Activated CD8-positive, alpha-beta memory T cell treated with anti-CD3 and anti-CD28 coated beads for 4 hours (primary cell): ENCODE results near the gene UBE2Q2.
"Not testable (repeated sequence)": the region's sequence is repeated elsewhere in the genome, so short reads cannot be mapped to it uniquely, and the experiment has no call there.

Experiments used
- DNase-seq, 2 donors: peaks; one replicate each; pipeline ENCODE4 v3.0.0-alpha.2; 2020; ENCODE audit warnings: low read depth in 2 of 2

UBE2Q2 gene

DNA sequence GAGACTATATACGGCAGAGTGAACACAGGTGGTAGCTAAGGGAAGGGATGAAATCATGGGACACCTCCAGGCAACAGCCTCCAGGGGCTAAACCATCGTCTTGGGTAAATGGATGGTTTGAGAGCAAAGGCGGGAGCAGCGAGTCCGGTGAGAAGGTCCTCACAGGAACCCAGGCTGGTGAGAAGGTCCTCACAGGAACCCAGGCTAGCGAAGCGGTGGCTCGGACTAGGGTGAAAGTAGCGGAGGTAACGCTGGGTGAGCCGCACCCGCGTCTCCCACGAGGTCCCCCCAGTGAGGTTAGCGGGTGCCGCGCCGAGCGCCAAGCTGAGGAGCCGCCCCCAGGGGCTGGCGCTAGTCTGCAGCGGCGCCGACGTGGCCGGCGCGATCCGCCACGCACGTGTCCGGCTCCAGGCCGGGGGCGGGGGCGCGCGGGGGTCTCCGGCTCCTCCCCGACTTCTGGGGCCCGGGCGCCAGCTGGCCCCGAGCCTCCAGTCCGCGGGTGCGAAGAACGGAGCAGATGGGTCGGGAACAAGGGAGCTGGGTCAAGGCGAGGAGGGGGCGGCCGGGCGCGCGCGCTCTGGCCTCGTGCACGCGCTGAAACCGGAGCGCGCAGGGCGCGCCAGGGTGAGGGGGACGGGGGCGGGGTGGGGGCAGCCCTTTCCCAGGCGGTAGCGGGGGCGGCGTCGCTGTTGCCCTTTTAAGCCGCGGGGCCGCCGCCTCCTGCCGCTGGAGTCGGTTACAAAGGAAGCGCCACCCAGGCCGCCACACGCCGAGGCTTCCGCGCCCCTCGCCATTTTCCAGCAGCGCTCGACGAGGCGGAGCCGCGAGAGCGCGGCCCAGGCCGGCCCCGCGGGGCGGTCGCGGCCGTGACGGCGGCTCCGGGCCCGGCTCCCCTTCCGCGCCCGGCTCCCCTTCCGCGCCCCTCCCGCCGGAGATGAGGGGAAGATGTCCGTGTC, at the start of gene UBE2Q2:
Gene UBE2Q2, plus strand, starts transcription at position 726 of the 956 bp plus-strand sequence. Its CDS starts 220 bp downstream, at position 946.
- DNase-seq = peak; percentile 59 to 62

DNA sequence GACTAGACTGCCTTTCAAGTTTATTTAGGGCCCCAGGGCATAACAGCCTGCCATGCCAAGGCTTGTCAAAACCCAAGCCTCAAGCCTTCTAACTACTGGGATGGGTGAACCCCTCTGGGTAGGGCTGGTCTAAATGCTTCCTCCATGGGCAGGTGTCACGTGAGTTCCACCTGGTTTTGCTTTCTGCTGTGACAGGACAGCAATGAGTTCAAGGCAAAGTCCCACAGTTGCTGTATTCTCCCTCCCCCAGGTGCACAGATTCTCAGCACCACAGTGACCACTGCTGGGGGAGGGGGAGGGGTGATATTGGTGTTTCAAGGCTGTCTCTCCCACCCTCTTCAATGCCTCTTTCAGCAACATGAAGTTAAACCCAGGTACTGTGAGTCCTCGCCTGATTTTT, 46.9 kb upstream of the UBE2Q2 start:
- no peak for DNase-seq

DNA sequence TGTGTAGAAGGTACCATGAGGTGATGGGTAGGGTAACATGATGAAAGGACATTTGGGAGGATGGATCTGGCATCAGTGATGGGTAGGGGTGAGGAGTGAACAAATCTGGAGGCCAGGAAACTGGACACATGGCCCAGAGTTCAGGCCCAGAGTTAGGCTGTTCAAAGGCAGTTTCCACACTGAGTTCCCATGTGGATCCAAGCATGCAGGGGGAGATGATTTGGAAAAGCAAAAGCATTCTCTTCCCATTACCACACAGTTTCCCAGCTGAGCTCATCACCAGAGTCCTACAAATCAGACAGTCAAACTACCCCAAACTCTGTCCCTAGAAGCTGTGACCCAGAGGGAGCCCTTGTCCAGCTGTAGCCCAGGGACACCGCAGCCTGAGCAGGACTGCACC, 46.1 kb upstream of the UBE2Q2 start:
- not testable (repeated sequence) for DNase-seq

DNA sequence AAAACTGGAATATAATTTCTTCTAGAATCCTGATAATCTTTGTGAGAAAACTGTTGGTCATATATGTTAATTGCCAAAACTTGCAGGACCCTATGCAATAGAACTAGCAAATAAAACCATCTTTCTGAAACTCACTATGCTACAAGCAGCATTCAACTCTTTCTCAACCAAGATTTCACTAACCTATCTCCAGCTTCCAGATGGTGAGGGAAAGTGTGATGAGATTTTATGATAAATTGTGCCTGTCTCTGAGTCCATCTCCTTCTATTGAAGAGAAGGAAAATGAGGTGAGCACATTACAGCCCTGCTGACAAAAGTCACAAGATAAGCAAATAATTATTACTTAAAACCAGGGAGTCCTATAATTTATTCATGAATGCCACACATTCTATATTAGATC, 44.1 kb upstream of the UBE2Q2 start:
- DNase-seq = no peak

DNA sequence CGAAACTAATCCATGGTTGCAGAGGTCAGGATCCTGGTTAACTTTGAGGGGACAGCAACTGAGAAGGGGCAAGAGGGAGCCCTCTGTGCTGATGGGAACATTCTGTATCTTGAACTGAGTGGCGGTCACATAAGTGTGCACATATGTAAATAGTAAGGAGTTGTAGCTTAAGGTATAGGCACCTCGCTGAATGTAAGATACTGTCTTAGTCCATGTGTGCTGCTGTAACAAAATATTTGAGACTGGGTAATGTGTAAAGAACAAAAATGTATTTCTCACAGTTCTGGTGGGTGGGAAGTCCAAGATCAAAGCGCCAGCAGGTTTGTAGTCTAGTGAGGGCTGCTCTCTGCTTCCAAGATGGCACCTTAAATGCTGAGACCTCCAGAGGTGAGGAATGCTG, 42.8 kb upstream of the UBE2Q2 start:
- not testable (repeated sequence) for DNase-seq

DNA sequence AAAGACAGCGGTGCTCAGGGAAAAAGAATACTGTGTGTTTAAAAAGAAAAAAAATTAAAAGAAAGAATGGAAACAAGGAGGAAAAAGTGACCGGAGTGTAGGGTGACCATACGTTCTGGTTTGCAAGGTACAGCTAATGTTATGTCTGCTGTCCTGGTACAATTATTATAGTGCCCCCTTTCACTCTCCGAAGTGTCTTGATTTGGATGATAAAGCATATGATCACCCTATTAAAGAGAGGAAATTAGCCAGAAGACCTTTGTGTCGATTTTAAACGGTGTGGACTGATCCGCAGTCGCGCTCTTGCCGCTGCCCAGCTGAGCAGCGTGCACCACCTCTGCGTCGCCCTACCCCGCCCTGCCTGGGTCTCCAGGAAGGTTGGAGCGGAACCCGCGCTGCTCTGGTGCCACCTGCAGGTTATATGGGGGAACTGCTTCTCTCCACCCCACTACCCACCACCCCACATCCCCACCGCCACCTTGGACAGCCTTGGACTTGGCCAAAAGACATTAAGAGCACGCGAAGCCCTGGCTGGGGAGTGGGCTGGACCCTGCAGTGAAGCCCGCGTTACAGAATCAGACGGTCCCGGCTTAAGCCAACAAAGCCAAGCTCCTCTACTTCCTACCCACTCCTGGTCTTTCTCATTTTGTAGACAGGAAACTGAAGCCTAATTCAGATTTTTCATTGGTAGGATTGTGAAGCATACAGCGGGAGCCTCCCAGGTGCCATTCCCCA, 41.2 kb upstream of the UBE2Q2 start:
- peak; percentile 49 to 57 for DNase-seq

DNA sequence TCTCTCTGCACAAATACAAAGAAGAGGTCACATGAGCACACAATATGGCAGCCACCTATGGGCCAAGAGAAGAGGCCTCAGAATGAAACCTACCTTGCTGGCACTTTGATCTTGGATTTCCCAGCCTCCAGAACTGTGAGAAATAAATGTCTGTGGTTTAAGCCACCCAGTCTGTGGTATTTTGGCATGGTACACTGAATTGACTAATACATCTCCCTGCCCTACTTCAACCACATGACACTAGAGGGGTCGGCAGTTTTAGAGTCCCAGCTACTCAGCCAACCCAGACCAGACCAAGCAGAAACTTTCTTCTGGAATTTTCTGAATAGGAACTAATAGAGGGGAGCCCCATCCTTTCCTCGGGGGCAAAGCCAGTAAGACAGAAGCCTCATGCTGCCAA, 35.8 kb upstream of the UBE2Q2 start:
- DNase-seq = not testable (repeated sequence)

DNA sequence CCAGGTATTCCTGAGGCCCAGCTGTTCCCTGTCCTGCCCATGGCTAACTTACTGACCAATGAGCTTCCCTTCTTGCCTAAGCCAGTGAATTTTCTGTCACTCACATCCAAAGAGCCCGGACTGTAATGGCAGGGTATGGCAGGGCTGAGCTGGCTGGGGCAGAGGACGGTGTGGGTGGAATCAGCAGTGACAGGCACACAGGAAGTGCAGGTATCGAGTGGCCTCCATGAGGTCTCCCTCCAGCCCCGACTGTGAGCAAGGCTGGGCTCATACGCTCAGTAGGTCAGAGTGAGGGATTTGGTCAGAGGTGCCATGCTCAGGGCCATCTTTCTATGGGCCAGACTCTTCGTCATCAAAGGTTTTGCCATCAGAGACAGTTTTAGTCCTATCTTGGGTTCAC, 35.2 kb upstream of the UBE2Q2 start:
- not testable (repeated sequence) for DNase-seq

DNA sequence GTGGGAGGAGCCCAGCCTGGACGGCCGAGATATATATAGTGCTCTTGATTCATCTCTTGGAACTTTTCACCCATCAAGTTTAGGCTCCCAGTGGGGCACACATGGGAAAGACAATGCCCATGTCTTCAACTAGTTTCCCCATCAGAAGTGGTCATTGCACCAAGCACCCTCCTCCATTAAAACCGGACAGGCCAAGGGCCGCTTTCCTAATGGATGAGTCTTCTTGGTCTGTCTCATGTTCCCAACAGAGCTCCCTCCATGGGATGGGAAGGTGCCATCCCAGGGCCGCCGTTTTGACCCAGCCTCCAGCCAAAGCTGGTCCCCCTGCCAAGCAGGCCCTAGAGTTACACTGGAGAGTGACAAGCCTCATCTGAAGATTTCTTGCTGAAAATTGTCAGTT, 34.7 kb upstream of the UBE2Q2 start:
- no peak for DNase-seq

DNA sequence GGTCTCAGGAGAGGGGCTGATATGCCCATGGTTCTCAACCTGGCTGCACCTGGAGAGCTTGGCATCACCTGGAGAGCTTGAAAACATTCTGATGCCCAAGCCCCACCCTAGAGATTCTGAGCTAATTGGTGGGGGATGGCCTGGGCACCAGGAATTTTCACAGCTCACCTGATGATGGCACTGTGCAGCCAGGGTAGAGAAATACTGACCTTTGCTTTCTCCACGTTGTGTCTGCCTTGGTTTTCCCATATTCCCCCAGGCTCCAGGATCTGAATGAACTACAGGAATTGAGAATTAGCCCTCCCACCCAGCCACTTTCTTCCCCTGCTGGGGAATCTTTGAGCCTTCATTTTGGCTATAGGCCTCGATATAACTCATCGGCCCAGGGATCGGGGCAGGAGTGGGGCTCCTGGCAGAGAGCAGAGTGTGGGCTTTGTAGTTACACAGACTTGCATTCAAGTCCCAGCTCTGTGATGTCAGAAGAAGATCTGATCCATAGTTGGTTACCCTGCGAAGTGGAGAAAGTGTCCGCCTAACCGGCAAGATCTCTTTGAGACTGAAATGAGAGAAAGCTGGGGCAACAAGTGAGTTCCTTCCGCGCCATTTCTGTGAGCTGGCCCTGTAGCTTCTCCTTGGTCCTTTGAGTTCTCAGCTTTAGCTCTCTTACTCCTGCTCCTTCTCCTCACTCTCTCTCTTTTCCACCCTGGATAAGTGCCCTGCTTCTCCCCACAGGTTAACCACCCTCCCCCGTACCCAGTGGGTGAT, 33.1 kb upstream of the UBE2Q2 start:
- DNase-seq = no peak

DNA sequence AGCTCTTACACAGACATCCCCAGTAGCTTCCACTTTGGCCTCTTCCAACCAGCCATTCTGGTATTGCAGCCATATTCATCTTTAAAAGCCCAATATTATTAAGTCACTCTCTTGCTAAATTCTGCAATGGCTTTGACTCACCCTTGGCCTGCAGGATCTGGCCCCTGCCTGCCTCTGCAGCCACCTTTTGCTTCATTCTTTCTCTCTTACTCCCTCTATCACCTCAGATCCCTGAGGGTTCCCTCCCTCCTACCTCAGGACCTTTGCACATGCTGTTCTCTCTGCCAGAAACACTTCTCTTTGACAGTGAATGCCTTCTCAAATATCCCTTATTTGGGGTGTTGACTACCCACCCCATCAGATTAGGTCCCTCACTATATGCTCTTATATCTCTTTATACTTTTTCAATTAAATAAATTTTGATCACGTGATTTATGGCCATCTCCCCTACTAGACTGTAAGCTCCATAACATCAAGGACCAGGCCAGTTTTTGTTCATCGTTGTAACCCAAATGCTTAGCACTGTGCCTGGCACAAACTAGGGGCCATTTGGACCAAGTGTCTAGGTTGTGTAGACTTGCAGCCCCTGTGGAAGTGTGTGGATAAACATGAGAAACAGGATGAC, 32.3 kb upstream of the UBE2Q2 start:
- no peak for DNase-seq

DNA sequence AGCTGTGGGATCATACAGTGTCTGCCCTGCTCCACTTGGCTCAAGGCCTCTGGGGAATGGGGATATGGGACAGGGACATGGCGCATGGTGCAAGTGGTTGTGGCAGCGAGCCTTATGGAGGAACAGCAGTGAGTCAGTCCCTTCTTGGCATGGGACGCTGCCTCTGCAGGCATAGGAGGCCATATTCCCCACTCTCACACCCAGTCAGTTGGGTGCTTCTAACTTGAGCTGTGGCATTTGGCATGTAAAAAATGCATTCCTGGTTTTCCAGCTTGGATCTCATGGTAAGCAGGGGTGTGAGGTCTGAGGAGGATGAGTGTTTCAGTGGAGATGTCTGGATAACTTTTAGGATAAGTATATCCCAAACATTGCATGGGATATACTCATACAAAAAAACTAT, 31.6 kb upstream of the UBE2Q2 start:
- no peak for DNase-seq

DNA sequence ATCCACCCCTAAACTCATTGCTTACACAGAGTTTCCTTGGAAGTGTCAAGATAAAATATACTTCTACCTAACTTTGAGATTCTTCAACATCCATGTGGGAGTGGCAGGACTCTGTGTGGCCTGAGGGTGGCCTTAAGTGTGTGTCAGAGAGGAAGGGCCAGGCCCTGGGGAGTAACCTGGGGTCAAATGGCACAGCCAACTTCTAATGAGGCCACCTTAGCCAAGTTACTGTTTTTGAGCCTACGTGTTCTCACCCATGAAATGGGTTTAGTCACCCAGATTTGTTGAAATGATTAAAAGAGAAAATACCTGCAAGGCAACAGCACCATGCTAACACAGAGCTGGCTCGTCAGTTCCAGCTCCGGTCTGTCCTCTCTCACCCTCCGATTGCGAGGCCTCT, 28.5 kb upstream of the UBE2Q2 start:
- DNase-seq = no peak

DNA sequence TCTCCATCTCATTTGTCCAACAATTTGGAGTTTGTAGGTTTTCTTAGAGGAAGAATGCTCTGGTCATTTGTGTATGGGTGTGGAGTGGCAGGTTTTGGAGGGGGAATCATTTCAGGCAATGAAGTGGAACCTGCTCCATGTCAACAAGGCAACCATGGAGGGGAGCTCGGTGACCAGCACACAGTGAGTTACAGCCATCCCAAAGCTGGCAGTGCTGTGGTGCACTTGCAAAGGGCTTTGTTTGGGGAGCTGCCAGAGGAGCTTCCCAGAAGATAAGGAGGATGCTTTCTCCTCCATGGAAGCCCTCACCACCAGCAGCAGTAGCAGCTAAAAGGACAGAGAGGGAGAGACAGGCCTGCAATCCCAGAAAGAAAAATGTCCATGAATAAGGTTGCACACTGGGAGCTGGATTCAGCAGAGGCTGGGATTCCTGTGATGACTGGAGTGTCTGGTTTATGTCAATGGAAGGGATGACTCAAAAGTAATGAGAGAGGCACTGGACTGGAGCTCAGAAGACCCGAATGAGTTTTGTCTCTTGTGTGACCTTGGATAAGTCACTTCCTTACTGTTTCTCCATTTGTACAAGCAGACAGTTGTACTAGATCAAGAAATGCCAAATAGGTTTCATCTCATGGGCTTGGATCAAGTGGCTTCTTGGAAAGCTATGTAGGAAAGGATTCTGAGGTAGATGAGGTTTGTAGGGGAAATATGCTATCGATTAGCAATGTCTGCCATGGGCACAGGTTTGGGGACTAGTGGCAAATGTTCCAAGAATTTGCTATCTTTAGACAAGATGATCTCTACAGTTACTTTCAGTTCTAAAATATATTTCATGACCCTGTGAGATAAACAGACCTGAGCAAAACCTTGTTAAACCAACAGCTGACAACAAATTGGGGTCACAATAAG, 27.2 kb upstream of the UBE2Q2 start:
- DNase-seq = no peak

DNA sequence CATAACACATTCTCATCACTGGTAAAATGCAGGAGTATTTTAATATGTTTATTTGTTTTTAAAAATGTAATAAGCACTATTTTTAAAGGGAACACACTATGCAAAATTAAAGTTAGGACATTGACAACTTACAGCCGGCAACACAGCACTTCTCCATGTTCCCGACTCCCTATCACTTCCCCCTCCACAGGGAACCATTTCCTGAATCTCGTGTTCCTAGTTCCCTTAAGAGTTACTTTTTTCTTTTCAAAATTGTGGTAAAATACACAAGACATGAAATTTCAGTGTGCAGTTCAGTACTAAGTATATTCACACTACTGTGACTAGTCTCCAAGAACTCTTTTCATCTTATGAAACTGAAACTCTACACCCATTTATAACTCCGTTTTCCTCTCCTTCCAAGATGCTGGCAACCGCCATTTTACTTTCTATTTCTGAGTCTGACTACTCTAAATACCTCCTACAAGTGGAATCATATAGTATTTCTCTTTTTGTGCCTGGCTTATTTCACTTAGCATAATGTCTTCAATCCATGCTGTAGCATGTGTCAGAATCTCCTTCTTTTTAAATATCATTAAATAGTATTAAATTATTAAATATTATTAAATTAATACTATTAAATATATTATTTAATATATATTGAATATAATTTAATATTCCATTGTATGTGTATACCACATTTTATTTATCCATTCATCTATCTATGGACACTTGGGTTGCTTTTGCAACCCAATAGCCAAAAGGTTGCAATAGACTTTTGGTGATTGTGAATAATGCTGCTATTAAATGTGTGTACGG, 25.9 kb upstream of the UBE2Q2 start:
- no peak for DNase-seq

DNA sequence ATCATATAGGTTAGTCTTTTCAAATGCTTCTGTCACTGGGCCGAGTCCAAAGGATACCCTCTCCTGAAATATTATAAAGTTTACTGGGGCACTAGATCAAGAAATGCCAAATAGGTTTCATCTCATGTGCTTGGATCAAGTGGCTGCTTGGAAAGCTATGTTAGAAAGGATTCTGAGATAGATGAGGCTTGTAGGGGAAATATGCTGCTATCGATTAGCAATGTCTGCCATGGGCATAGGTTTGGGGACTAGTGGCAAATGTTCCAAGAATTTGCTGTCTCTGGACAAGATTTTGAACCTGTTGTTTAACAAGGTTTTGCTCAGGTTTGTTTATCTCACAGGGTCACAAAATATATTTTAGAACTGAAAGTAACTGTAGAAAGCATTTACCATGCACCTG, 23.0 kb upstream of the UBE2Q2 start:
- DNase-seq = no peak

DNA sequence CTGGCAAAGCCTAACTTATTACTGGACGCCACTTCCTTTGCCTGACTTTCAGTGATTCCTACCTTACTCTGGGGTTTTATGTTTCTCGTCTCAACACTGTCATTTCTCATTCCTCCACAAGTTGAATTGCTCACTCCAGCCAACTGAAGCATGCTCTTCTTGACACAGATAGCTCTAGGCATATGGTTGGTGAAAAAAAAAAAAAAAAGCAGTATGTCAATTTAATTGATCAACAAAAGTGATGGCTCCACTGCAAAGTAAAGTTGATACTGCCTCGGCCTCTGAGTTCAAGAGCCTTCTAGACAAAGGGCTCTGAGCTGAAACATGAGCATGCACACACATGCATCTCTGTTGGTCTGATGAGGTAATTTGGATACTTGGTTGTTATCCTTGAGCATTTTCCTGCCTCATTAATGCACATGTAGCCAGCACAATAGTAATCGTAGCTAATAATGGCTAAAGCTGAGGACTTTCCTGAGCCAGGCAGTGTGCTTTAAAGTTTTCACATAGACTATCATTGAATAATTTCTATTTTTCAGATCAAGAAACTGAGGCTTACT, 21.4 kb upstream of the UBE2Q2 start:
- no peak for DNase-seq

DNA sequence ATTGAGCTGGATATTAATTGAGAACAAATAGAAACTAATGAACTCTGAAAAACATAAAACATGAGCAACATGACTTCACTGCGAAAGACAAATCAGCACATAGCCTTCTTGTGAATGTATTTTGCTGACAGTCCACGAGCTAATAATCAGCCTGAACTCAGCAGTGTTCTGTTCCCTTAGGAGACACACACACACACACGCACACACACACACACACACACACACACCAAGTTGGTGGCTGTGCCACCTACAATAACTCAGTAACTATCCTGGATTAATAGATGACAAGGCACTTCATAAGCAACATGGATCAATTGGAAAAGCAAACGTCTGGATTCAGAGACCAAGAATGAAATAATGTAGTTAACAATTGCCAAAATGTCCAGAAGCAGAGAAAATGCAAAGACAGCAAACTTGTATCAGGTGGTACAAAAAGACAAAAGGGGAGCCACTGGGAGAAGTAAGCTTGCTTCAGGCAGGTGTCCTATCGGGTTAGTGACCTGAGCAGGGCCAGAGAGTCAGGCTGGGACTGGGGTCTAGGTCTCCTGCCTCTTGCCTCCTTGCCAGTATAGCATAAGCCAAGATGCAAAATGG, 20.5 kb upstream of the UBE2Q2 start:
- no peak for DNase-seq
